Keratinocyte (primary cell): Measurements from ENCODE around the gene GRB10. TPM values are rescaled to one million over a fixed set of nuclear protein-coding genes. Genes with fewer than 3 reads are reported as not detected.

Experiments used
- DNase-seq: peaks from one replicate; pipeline ENCODE4 v3.0.0-alpha.2; 2011; ENCODE audit warnings: low read depth, missing footprints, low spot score
- FAIRE-seq: peaks from 2 replicates; lab custom pipeline; 2011; peaks lifted over from hg19 to GRCh38; lab: Jason Lieb, UNC
- H2AFZ ChIP-seq: 2 replicates; pipeline ENCODE4 v1.6.0; 2012; ENCODE audit warnings: low read length, control low read depth, inconsistent platforms; ENCODE audit not compliant: control insufficient read depth
- H3K27ac ChIP-seq: 2 replicates; pipeline ENCODE4 v1.5.1; 2011; ENCODE audit warnings: low read length; ENCODE audit not compliant: control insufficient read depth, insufficient read depth
- H3K27me3 ChIP-seq: 3 replicates; pipeline ENCODE4 v1.6.0; 2011; ENCODE audit warnings: low read length; ENCODE audit not compliant: control insufficient read depth, insufficient read depth; ENCODE audit errors: extremely low read depth
- H3K36me3 ChIP-seq, 2 experiments: 2 replicates in 1 of 2; 3 replicates in 1 of 2; pipeline ENCODE4 v1.5.1; 2011; ENCODE audit warnings: low read length in 2 of 2, mild to moderate bottlenecking in 1 of 2; ENCODE audit not compliant: control insufficient read depth in 2 of 2, insufficient read depth in 2 of 2; ENCODE audit errors: extremely low read depth in 1 of 2
- H3K4me1 ChIP-seq: 3 replicates; pipeline ENCODE4 v1.5.1; 2011; ENCODE audit warnings: low read length; ENCODE audit not compliant: control insufficient read depth, insufficient read depth; ENCODE audit errors: extremely low read depth
- H3K4me2 ChIP-seq: 3 replicates; pipeline ENCODE4 v1.6.0; 2011; ENCODE audit warnings: low read depth, low read length; ENCODE audit not compliant: control insufficient read depth, insufficient read depth; ENCODE audit errors: extremely low read depth
- H3K4me3 ChIP-seq, 3 experiments: fragments of 200-600 bp in 1 of 3; sonication (generic) in 1 of 3; 2 replicates in 2 of 3; 3 replicates in 1 of 3; pipeline ENCODE4 v1.5.1; 2011 to 2016; ENCODE audit warnings: low read length in 3 of 3, mild to moderate bottlenecking in 3 of 3, control low read depth in 2 of 3, inconsistent platforms in 1 of 3, low read depth in 1 of 3, mixed read lengths in 1 of 3, mixed run types in 1 of 3, moderate library complexity in 1 of 3; ENCODE audit not compliant: control insufficient read depth in 2 of 3, insufficient read depth in 2 of 3; ENCODE audit errors: extremely low read depth in 1 of 3
- H3K79me2 ChIP-seq: 2 replicates; pipeline ENCODE4 v1.6.0; 2012; ENCODE audit warnings: low read length; ENCODE audit not compliant: control insufficient read depth, insufficient read depth
- H3K9ac ChIP-seq: 3 replicates; pipeline ENCODE4 v1.6.0; 2011; ENCODE audit warnings: low read length; ENCODE audit not compliant: control insufficient read depth, insufficient read depth; ENCODE audit errors: extremely low read depth
- H3K9me1 ChIP-seq: 3 replicates; pipeline ENCODE4 v1.6.0; 2011; ENCODE audit warnings: low read length; ENCODE audit not compliant: control insufficient read depth, insufficient read depth; ENCODE audit errors: extremely low read depth
- H3K9me3 ChIP-seq: 2 replicates; pipeline ENCODE4 v1.5.1; 2012; ENCODE audit warnings: low read depth, low read length; ENCODE audit not compliant: control insufficient read depth
- H4K20me1 ChIP-seq: 3 replicates; pipeline ENCODE4 v1.6.0; 2011; ENCODE audit warnings: low read length; ENCODE audit not compliant: control insufficient read depth, insufficient read depth; ENCODE audit errors: extremely low read depth
- EZH2 ChIP-seq: IDR thresholded peaks from one replicate; pipeline ENCODE4 v1.6.1; 2012; ENCODE audit warnings: inconsistent platforms, mild to moderate bottlenecking, low read length, moderate library complexity
- dilution Hi-C: fragments of 300-500 bp; cut with MboI; formaldehyde crosslinking; loops from one replicate; pipeline ENCODE4 v1.7.0; 2020; ENCODE audit warnings: low sequenced_read_pairs; ENCODE audit not compliant: extremely low pct_ligation_motif_present
- polyA plus RNA-seq, 5 experiments: library from polyadenylated mRNA; depleted of rRNA in 3 of 5; stranded (reverse) in 3 of 5; stranded (forward) in 1 of 5; unstranded in 1 of 5; fragments of >200 nt; gene quantifications; 1 replicate in 1 of 5; 2 replicates in 3 of 5; 3 replicates in 1 of 5; pipeline versions ENCODE4 v1.2.1 to v1.2.3, GENCODE V29; 2011 to 2012; ENCODE audit warnings: missing spikeins in 2 of 5, low read depth in 1 of 5, low replicate concordance in 1 of 5
- TF ChIP-seq, protein P1 (sequence below), 3 experiments: IDR thresholded peaks in 1 of 3; conservative IDR thresholded peaks in 1 of 3; optimal IDR thresholded peaks in 1 of 3; 2 replicates in 2 of 3; 3 replicates in 1 of 3; pipeline versions ENCODE3 to v1.5.1; 2011; ENCODE audit warnings: low read length in 3 of 3, mild to moderate bottlenecking in 3 of 3, moderate library complexity in 2 of 3, control low read depth in 1 of 3, inconsistent platforms in 1 of 3; ENCODE audit not compliant: insufficient read depth in 2 of 3; ENCODE audit errors: extremely low read depth in 1 of 3

The GRB10 gene
- polyA plus RNA-seq, 1 donor (not counting 4 experiments of a cell fraction or from before 2014, with no cell fraction given): 4.4 TPM

GRCh38 chr7:50771120-50772002 is 11.3 kb downstream of the GRB10 start:
- H3K9me3 ChIP-seq: no peaks in the 10 kb centered on the region
- no peak overlapping the region for H3K4me3 ChIP-seq
- H3K27me3 ChIP-seq: no peaks in the 10 kb centered on the region
- no peaks in the 10 kb centered on the region for H3K79me2 ChIP-seq
- TF ChIP-seq, protein P1, sequence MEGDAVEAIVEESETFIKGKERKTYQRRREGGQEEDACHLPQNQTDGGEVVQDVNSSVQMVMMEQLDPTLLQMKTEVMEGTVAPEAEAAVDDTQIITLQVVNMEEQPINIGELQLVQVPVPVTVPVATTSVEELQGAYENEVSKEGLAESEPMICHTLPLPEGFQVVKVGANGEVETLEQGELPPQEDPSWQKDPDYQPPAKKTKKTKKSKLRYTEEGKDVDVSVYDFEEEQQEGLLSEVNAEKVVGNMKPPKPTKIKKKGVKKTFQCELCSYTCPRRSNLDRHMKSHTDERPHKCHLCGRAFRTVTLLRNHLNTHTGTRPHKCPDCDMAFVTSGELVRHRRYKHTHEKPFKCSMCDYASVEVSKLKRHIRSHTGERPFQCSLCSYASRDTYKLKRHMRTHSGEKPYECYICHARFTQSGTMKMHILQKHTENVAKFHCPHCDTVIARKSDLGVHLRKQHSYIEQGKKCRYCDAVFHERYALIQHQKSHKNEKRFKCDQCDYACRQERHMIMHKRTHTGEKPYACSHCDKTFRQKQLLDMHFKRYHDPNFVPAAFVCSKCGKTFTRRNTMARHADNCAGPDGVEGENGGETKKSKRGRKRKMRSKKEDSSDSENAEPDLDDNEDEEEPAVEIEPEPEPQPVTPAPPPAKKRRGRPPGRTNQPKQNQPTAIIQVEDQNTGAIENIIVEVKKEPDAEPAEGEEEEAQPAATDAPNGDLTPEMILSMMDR (optimal IDR thresholded peaks at IDR 0.05 in 1 of 3, IDR thresholded peaks at IDR 0.05 in 1 of 3, conservative IDR thresholded peaks at IDR 0.05 in 1 of 3; ENCODE audit: extremely low read depth in 1 of 3, insufficient read depth in 2 of 3, low read length in 3 of 3): no peak
- no peak for TF ChIP-seq EZH2
- FAIRE-seq: no peak
- no peaks in the 10 kb centered on the region for H3K4me1 ChIP-seq
- no peak overlapping the region for H3K27ac ChIP-seq
- dilution Hi-C loops: no loop called here
- peaks cover 5% of the 10 kb centered on the region for H4K20me1 ChIP-seq
- no peak for DNase-seq
- H3K9me1 ChIP-seq: no peaks in the 10 kb centered on the region
- no peaks in the 10 kb centered on the region for H3K36me3 ChIP-seq
- no peak overlapping the region for H3K9ac ChIP-seq
- H3K4me2 ChIP-seq: no peak overlapping the region
- no peak overlapping the region for H2AFZ ChIP-seq

DNA sequence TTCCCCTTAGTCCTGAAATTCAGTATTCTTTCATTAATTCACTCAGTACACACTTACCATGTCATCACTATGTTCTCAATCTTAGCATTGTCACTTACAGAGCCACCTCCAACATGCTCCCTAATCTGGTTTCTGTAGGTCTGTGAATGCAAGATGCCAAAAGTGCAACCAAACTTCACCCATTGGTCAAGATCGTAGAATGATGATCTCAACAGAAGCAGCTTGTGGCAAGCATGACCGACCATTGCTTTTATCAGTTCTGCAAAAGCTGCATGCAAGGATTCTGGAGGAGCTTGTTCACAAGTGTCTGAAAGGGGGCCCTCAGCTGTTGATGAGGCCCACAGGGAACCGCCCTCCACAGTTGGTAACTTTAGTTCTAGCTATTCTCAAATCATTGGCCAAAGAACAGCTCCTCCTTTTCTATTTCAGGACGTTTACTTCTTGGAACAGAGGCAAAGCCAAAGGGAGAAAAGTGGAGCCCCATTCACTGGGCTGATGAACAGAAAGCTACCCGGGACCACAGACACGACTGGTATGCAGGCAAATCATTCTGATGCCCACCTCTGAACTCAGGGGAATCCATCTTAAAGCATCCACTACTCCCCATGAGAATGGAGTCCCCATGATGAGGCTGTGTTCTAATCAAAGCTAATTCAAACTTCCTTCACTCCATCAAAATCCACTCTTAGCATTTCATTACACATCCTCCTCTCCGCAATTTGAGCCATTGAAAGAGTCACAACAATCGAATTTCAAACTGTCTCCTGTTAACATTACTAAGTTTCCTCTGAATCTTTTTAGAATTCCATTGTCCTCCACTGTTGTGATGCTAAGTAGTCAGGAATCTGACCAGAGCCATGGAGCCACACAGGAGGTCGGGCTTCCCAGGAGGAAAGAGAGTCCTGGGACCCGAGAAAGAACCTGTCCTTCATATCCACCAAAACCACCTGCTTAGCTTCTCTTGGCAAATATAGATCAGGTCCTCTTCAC is 13.9 kb downstream of the GRB10 start:
- Histone ChIP-seq H3K9me3 (no peaks in the 10 kb centered on the region), H3K4me2 (no peak overlapping the region), H3K27me3 (no peaks in the 10 kb centered on the region), H3K9me1 (no peaks in the 10 kb centered on the region), H3K9ac (no peak overlapping the region), H3K4me3 (no peak overlapping the region), H3K27ac (no peak overlapping the region), H3K79me2 (no peaks in the 10 kb centered on the region), H2AFZ (no peak overlapping the region), H3K36me3 (no peaks in the 10 kb centered on the region), H3K4me1 (no peaks in the 10 kb centered on the region), H4K20me1 (peaks cover 5% of the 10 kb centered on the region)
- DNase-seq (no peak), FAIRE-seq (no peak)
- TF ChIP-seq EZH2: no peak
- dilution Hi-C loops: no loop called here
